ENCODE measurements around the gene ZNF593OS. TPM values are rescaled to one million over a fixed set of nuclear protein-coding genes. Genes with fewer than 3 reads are reported as not detected.

The ZNF593OS gene
- total RNA-seq, 4 donors from 2014 or later, result not detected

- no peak for DNase-seq
- TF ChIP-seq EP300 (IDR thresholded peaks at IDR 0.05; ENCODE audit: low read depth) (no peak), POLR2AphosphoS5 (IDR thresholded peaks at IDR 0.05) (no peak), POLR2A (IDR thresholded peaks at IDR 0.05) (no peak), CTCF (IDR thresholded peaks at IDR 0.05) (no peak)
- Histone ChIP-seq H3K27me3 (peaks cover 3% of the 10 kb centered on the region), H3K4me1 (peaks cover 10 to 19% (median 16%) of the 10 kb centered on the region in 4 donors), H3K4me3 (peak overlapping the region in 3 of 4 donors; percentile 59 to 91 (median 59)), H3K27ac (peak overlapping the region; percentile 70 to 87 (median 78)), H3K9me3 (no peaks in the 10 kb centered on the region), H3K36me3 (no peaks in the 10 kb centered on the region)
- intact Hi-C loops (cut with DNase I; ENCODE audit: low total_unique reads), result no loop called here
- in situ Hi-C loops (cut with MboI; ENCODE audit: low pct_ligation_motif_present in 1 of 4, low pct_unique_long_range_greater_than_20kb in 1 of 4, low sequenced_read_pairs in 3 of 4), result loop anchor here in 2 of 4 donors (25.0 kb wide), 1 partner anchor 132 kb away; the partner anchor contains the start of gene SLC30A2 (in 2 of the 2)
- WGBS, 2 donors (ENCODE audit: low coverage in 1 of 2), result 65% methylated on average over 4 of the region's 4 CpGs; no CpG with 5 or more reads in 1 of the 2 donors
Observed at GRCh38 chr1:26169198-26169554, 2.5 kb downstream of the ZNF593OS start.

GRCh38 chr1:26168410-26169197 is 3.0 kb downstream of the ZNF593OS start, which contains the start of gene C1orf232:
Gene C1orf232, minus strand, starts transcription at chr1:26168963. Its CDS starts 464 bp downstream, at chr1:26168499.
- no peak for TF ChIP-seq POLR2AphosphoS5 (IDR thresholded peaks at IDR 0.05)
- TF ChIP-seq POLR2A (IDR thresholded peaks at IDR 0.05), result no peak
- no peak for TF ChIP-seq EP300 (IDR thresholded peaks at IDR 0.05; ENCODE audit: low read depth)
- no peak for TF ChIP-seq CTCF (IDR thresholded peaks at IDR 0.05)
- intact Hi-C loops (cut with DNase I; ENCODE audit: low total_unique reads), result no loop called here
- Histone ChIP-seq H3K36me3 (no peaks in the 10 kb centered on the region), H3K9me3 (no peaks in the 10 kb centered on the region), H3K4me3 (peak within 1 kb of the TSS; percentile 59 to 91 (median 62)), H3K4me1 (peaks cover 13 to 24% (median 20%) of the 10 kb centered on the region in 4 donors), H3K27ac (peak within 1 kb of the TSS; percentile 70 to 87 (median 78)), H3K27me3 (peaks cover 3% of the 10 kb centered on the region)
- no peak for DNase-seq
- WGBS, 2 donors (ENCODE audit: low coverage in 1 of 2), result 61% methylated on average over 5 of the region's 5 CpGs; no CpG with 5 or more reads in 1 of the 2 donors
- in situ Hi-C loops (cut with MboI; ENCODE audit: low pct_ligation_motif_present in 1 of 4, low pct_unique_long_range_greater_than_20kb in 1 of 4, low sequenced_read_pairs in 3 of 4), result loop anchor here in 2 of 4 donors (25.0 kb wide), 1 partner anchor 131 kb away; the partner anchor contains the start of gene SLC30A2 (in 2 of the 2)

GRCh38 chr1:26166719-26167281 is 4.8 kb downstream of the ZNF593OS start:
- in situ Hi-C loops (cut with MboI; ENCODE audit: low pct_ligation_motif_present in 1 of 4, low pct_unique_long_range_greater_than_20kb in 1 of 4, low sequenced_read_pairs in 3 of 4) (loop anchor here in 2 of 4 donors (25.0 kb wide), 1 partner anchor 129 kb away; the partner anchor contains the start of gene SLC30A2 (in 2 of the 2)), intact Hi-C loops (cut with DNase I; ENCODE audit: low total_unique reads) (no loop called here)
- Histone ChIP-seq H3K9me3 (no peaks in the 10 kb centered on the region), H3K27me3 (peaks cover 16% of the 10 kb centered on the region), H3K27ac (no peak overlapping the region), H3K4me3 (no peak overlapping the region), H3K4me1 (peaks cover 13 to 31% (median 25%) of the 10 kb centered on the region in 4 donors), H3K36me3 (no peaks in the 10 kb centered on the region)
- no peak for DNase-seq
- no peak for TF ChIP-seq POLR2AphosphoS5 (IDR thresholded peaks at IDR 0.05)
- no peak for TF ChIP-seq EP300 (IDR thresholded peaks at IDR 0.05; ENCODE audit: low read depth)
- TF ChIP-seq CTCF (IDR thresholded peaks at IDR 0.05), result no peak
- no peak for TF ChIP-seq POLR2A (IDR thresholded peaks at IDR 0.05)
- 75 to 79% methylated on average over 3 to 4 of the region's 4 CpGs for WGBS, 2 donors (ENCODE audit: low coverage in 1 of 2)

Data from transverse colon (tissue), 4 donors.